Subcutaneous preadipocyte (primary cell): ENCODE results near the gene TOP2B. TPM values are rescaled to one million over a fixed set of nuclear protein-coding genes. Genes with fewer than 3 reads are reported as not detected.

Experiments used
- small RNA-seq: library from RNA; depleted of rRNA; stranded (forward); fragments of <200 nt; gene quantifications from one replicate; pipeline ENCODE3, GENCODE V24; 2012
- total RNA-seq: library from RNA; depleted of rRNA; stranded (reverse); fragments of >200 nt; gene quantifications from 2 replicates; pipeline ENCODE4 v1.2.3, GENCODE V29; 2012

TOP2B gene
- total RNA-seq, result 55.1 and 69.0 TPM in 2 replicates

GRCh38 chr3:25664812-25665314, at the start of gene TOP2B:
TSS of gene TOP2B (minus strand) at chr3:25664907. CDS start at chr3:25664297, 610 bp downstream.

Small RNAs within 50 kb of the gene (small RNA-seq; reads per million reads assigned to genes)
- gene CRIP1P2 (not detected), gene RF01161 (not detected), gene RF02271 (not detected)

Other genes with a start within 250 kb of the TOP2B start
- gene RARB, start 236.6 kb downstream of the TOP2B start, total RNA-seq, result 1.5 and 2.2 TPM in 2 replicates
- gene NGLY1, start 118.5 kb upstream of the TOP2B start, total RNA-seq, result 23.1 and 31.7 TPM in 2 replicates
- gene OXSM, start 125.2 kb upstream of the TOP2B start, total RNA-seq, result 7.3 and 9.2 TPM in 2 replicates